22Rv1 (cell line): ENCODE results near the gene SIPA1L3.

Experiments used
- CTCF ChIP-seq: fragments of 450-650 bp; IDR thresholded peaks from 2 replicates; pipeline ENCODE4 v1.5.1; 2017; ENCODE audit warnings: mild to moderate bottlenecking
- ZFX ChIP-seq: fragments of 450-650 bp; IDR thresholded peaks from 2 replicates; pipeline ENCODE4 v1.6.1; 2017; ENCODE audit warnings: antibody characterized with exemption, borderline replicate concordance

GRCh38 chr19:38152461-38153379, 245.7 kb downstream of the SIPA1L3 start:
- TF ChIP-seq CTCF: no peak
- TF ChIP-seq ZFX: no peak
